Body of pancreas (tissue), 4 donors: ENCODE results near the gene LBX1. TPM values are rescaled to one million over a fixed set of nuclear protein-coding genes. Genes with fewer than 3 reads are reported as not detected.

Experiments used
- ATAC-seq: fragments of 150-250 bp; one replicate; pipeline ENCODE4 v1.9.1; 2016
- DNase-seq, 4 donors: peaks; one replicate each; pipeline ENCODE4 v3.0.0-alpha.2; 2019
- H3K27ac ChIP-seq, 4 donors: fragments of 200-600 bp; sonication (generic); 1 replicate in 3 of 4; 2 replicates in 1 of 4; pipeline versions ENCODE4 v1.5.1 to v1.6.1; 2016 to 2019; ENCODE audit warnings: mild to moderate bottlenecking in 1 of 4, mixed read lengths in 1 of 4, moderate library complexity in 1 of 4
- H3K27me3 ChIP-seq, 2 donors: fragments of 200-600 bp; sonication (generic); one replicate each; pipeline ENCODE4 v1.6.0; 2016; ENCODE audit warnings: mild to moderate bottlenecking in 1 of 2
- H3K36me3 ChIP-seq, 2 donors: fragments of 200-600 bp; sonication (generic); replicated peaks in 1 of 2; 2 replicates each; pipeline ENCODE4 v1.5.1; 2016; ENCODE audit warnings: low read depth in 2 of 2; ENCODE audit not compliant: insufficient read depth in 1 of 2
- H3K4me1 ChIP-seq: fragments of 200-600 bp; sonication (generic); one replicate; pipeline ENCODE4 v1.6.0; 2016
- H3K4me3 ChIP-seq, 2 donors: fragments of 200-600 bp; sonication (generic); 1 replicate in 1 of 2; 2 replicates in 1 of 2; pipeline ENCODE4 v1.5.1; 2016 to 2019
- H3K9me3 ChIP-seq, 3 donors: fragments of 200-600 bp; sonication (generic); 1 replicate in 2 of 3; 2 replicates in 1 of 3; pipeline ENCODE4 v1.5.1; 2016
- POLR2A ChIP-seq, 3 donors: fragments of 450-650 bp; IDR thresholded peaks; one replicate each; pipeline ENCODE4 v1.6.1; 2016; ENCODE audit warnings: antibody characterized with exemption in 3 of 3, mild to moderate bottlenecking in 2 of 3
- WGBS, 2 donors: methylation state at CpG; one replicate each; pipeline ENCODE4 v1.1.5; 2017; 5-methylcytosine and 5-hydroxymethylcytosine counted together
- intact Hi-C: fragments of 100-400 bp; cut with DNase I; formaldehyde crosslinking; loops from one replicate; pipeline ENCODE4 v1.15.1; 2023
- total RNA-seq, 2 donors: library from RNA; depleted of rRNA; stranded (reverse); fragments of >200 nt; gene quantifications; one replicate each; pipeline ENCODE4 v1.1.0, GENCODE V29; 2016
- TF ChIP-seq, protein P1 (sequence below), 7 experiments: fragments of 450-650 bp in 4 of 7; fragments of 200-600 bp in 3 of 7; sonication (generic) in 3 of 7; IDR thresholded peaks; one replicate each; pipeline ENCODE4 v1.5.1; 2016 to 2019; ENCODE audit warnings: antibody characterized with exemption in 7 of 7

The LBX1 gene
- total RNA-seq, 2 donors from 2014 or later: not detected

DNA sequence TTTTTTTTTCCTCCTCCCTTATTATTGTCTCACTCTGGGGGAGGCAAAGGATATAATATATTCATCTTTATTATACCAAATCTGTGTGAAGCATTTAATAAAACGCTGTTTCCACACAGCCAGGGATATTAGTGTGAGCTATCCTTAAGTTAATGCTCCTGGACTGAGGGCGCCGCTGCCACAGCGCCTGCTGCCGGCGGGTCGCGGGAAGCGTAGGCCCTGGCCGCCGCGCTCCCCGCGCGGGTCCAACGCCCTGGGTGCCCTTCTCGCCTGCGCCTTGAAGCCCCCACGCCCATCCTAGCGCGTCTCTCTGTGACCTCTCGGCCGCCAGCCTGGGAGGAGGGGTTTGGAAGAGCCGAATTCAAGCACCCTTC, 9.5 kb upstream of the LBX1 start:
- Histone ChIP-seq H3K27ac (no peak overlapping the region), H3K4me3 (no peak overlapping the region), H3K27me3 (peaks cover 0 to 26% of the 10 kb centered on the region in 2 donors), H3K4me1 (peaks cover 15% of the 10 kb centered on the region), H3K36me3 (no peaks in the 10 kb centered on the region), H3K9me3 (no peaks in the 10 kb centered on the region)
- TF ChIP-seq POLR2A (IDR thresholded peaks at IDR 0.05): no peak
- TF ChIP-seq, protein P1, sequence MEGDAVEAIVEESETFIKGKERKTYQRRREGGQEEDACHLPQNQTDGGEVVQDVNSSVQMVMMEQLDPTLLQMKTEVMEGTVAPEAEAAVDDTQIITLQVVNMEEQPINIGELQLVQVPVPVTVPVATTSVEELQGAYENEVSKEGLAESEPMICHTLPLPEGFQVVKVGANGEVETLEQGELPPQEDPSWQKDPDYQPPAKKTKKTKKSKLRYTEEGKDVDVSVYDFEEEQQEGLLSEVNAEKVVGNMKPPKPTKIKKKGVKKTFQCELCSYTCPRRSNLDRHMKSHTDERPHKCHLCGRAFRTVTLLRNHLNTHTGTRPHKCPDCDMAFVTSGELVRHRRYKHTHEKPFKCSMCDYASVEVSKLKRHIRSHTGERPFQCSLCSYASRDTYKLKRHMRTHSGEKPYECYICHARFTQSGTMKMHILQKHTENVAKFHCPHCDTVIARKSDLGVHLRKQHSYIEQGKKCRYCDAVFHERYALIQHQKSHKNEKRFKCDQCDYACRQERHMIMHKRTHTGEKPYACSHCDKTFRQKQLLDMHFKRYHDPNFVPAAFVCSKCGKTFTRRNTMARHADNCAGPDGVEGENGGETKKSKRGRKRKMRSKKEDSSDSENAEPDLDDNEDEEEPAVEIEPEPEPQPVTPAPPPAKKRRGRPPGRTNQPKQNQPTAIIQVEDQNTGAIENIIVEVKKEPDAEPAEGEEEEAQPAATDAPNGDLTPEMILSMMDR (IDR thresholded peaks at IDR 0.05): peak; percentile 15 to 55 (median 44)
- intact Hi-C loops: no loop called here
- DNase-seq: no peak
- WGBS, 2 donors: 9 to 29% methylated on average over 9 to 24 of the region's 24 CpGs
- ATAC-seq: no peak

DNA sequence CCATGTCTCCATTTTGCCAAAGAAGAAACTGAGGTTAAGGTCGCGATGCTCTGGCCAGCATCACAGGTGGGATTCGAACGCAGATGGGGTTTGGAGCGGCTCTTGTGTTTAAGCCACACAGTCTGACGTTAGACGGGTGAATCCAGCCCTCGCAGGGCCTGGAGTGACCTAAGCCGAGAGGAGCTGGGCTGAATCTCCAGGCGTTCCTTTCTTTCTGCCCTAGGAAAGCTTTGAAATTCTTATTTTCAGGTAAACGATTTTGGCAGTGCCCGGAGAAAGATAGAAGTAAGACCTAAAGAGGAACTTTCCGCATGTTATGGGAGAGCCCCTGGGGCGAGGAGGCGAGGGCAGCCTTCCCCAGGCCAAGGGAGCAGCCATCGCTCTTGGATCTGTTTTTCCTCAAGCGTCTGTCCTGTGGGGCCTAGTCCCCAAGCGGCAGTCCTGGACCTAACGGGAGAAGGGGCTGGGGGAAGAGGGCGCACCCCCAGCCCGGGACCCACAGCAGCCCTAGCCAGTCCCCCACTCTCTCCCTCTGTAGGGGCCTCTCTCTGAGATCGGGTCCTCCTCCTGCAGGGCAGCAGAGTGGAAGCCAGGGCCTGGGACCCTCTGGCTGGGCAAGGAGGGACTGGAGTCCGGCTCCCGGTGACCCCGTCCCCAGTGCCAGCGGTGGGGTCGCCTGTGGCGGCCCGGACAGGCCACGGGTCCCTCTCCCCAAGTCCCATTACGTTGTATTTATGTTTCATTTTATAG, 8.9 kb upstream of the LBX1 start:
- 17 to 18% methylated on average over 25 to 30 of the region's 31 CpGs for WGBS, 2 donors
- H3K27ac ChIP-seq: no peak overlapping the region
- H3K36me3 ChIP-seq: no peaks in the 10 kb centered on the region
- intact Hi-C loops: no loop called here
- TF ChIP-seq POLR2A (IDR thresholded peaks at IDR 0.05): no peak
- TF ChIP-seq, protein P1 (IDR thresholded peaks at IDR 0.05): no peak
- H3K9me3 ChIP-seq: no peaks in the 10 kb centered on the region
- peaks cover 0 to 26% of the 10 kb centered on the region in 2 donors for H3K27me3 ChIP-seq
- no peak for DNase-seq
- H3K4me3 ChIP-seq: no peak overlapping the region
- no peak for ATAC-seq
- peaks cover 15% of the 10 kb centered on the region for H3K4me1 ChIP-seq

DNA sequence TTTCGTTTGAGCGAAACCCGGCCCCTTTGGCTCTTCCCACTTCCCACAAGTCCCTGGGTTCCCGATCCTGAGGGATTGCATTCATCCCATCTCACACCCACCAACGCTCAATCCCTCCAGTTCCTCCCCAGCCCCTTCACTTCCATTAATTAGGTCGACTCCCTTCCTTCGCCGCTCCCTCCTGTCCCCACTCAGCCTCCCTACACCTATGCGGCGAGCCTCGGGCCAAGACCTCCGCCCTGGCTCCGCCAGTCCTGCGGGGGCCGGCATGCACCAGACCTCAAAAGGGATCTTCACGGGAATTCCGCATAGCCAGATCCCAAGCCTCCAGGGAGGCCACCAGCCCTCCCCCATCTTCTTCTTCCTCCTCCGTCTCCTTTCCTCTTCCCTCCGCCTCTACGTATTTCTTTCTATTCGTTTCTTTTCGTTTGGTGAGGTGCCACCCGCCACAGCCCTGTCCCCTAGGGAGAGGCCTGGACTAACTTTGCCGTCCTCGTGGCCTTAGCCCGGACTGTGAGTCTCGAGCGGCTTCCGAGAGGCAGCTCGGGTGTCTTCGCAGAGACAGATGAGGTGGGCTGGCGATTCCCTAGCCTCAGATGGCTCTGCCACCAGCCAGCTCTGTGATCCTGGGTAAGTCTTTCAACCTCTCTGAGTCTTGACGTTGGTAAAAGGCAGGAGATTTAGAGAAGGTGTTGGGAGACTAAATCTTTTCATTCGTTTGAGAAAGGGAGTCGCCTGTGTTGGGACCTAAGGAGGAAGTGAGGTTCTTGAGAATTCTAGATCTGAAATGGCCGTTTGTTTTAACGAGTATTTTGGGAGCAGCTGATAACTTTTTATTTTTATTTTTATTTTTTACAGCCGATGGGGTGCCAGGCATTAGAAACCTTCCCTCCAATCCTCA, 8.1 kb upstream of the LBX1 start:
- ATAC-seq (no peak), DNase-seq (no peak)
- WGBS, 2 donors: 13 to 24% methylated on average over 38 of the region's 38 CpGs
- no peaks in the 10 kb centered on the region for H3K9me3 ChIP-seq
- H3K27me3 ChIP-seq: peaks cover 0 to 26% of the 10 kb centered on the region in 2 donors
- H3K4me1 ChIP-seq: peaks cover 15% of the 10 kb centered on the region
- H3K4me3 ChIP-seq: no peak overlapping the region
- no peak overlapping the region for H3K27ac ChIP-seq
- H3K36me3 ChIP-seq: no peaks in the 10 kb centered on the region
- TF ChIP-seq, protein P1 (IDR thresholded peaks at IDR 0.05): no peak
- no peak for TF ChIP-seq POLR2A (IDR thresholded peaks at IDR 0.05)
- intact Hi-C loops: no loop called here

DNA sequence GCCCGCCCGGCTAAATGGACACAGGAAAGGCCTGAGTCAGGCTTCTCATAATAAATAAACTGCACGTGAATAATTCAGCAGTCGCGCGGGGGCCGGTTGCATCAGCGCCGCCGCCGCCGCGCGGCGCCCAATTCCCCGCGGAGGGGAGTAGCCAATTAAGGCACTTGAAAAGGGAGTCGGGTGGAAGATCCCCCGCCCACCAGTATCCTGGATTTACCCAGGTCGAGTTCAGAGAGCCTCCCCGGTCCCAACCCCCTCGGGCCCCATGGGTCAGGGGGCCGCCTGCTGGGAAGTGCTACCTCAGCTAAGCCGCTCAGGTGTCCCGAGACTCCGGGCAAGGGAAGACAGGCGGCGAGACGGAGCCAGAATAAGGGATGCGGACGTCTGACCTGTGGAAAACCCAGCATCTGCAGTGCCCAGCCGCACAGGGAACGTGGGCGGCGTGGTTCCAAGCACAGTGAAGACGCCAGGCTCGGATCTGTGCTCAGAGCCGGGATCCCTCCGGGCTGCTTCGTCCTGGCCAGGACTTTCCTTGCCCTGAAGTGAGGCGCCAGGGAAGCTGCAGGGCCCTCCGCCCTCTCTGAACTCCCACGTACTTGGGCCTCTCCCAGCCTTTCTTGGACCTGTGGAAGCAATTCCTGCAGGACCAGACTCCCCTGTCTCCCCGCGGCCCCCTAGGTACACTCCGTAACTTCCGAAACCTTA, 7.3 kb upstream of the LBX1 start:
- intact Hi-C loops: no loop called here
- TF ChIP-seq POLR2A (IDR thresholded peaks at IDR 0.05): no peak
- TF ChIP-seq, protein P1 (IDR thresholded peaks at IDR 0.05): no peak
- Histone ChIP-seq H3K9me3 (no peaks in the 10 kb centered on the region), H3K4me1 (peaks cover 15% of the 10 kb centered on the region), H3K36me3 (no peaks in the 10 kb centered on the region), H3K27me3 (peaks cover 0 to 26% of the 10 kb centered on the region in 2 donors), H3K27ac (no peak overlapping the region), H3K4me3 (no peak overlapping the region)
- DNase-seq (no peak), ATAC-seq (no peak)
- 15 to 18% methylated on average over 29 to 47 of the region's 47 CpGs for WGBS, 2 donors
